GM12878 (cell line): ENCODE measurements around the gene CADM2. TPM values are rescaled to one million over a fixed set of nuclear protein-coding genes. Genes with fewer than 3 reads are reported as not detected.

ENCODE experiments used
- ATAC-seq: fragments of 200-7000 bp; cut with Tn5 transposase; 3 replicates; pipeline ENCODE4 v1.9.1; 2020; ENCODE audit warnings: mild to moderate bottlenecking, moderate library complexity
- BruUV-seq: library from RNA; stranded (reverse); fragments of 400-500 nt; replicated peaks from 2 replicates; lab custom pipeline; 2021; lab: Mats Ljungman, UMichigan
- CTCF ChIA-PET: fragments of 300-600 bp; sonication (Branson Sonifier 250); formaldehyde crosslinking; extraction: SDS; loops from one replicate; lab custom pipeline; 2021; ENCODE audit warnings: inconsistent platforms; lab: Yijun Ruan, JAX
- POLR2A ChIA-PET: fragments of 350-600 bp; formaldehyde crosslinking; extraction: SDS; loops from one replicate; lab custom pipeline; 2021; ENCODE audit warnings: inconsistent platforms; lab: Charles Lee
- RAD21 ChIA-PET: fragments of 300-600 bp; sonication (Branson Sonifier 250); formaldehyde crosslinking; loops from one replicate; lab custom pipeline; 2023; ENCODE audit warnings: antibody characterized with exemption; ENCODE audit not compliant: unreplicated experiment; lab: Charles Lee
- SMC1A ChIA-PET: fragments of 300-600 bp; sonication (Branson Sonifier 250); formaldehyde crosslinking; loops from one replicate; lab custom pipeline; 2023; ENCODE audit not compliant: unreplicated experiment, uncharacterized antibody; lab: Charles Lee
- DNase-seq: peaks from one replicate; pipeline ENCODE4 v3.0.0-alpha.2; 2011; ENCODE audit warnings: low read depth, low spot score
- FAIRE-seq: peaks from 3 replicates; lab custom pipeline; 2011; peaks lifted over from hg19 to GRCh38; lab: Jason Lieb, UNC
- H2AFZ ChIP-seq: 2 replicates; pipeline ENCODE4 v1.6.0; 2011; ENCODE audit warnings: low read depth, low read length, control low read depth; ENCODE audit not compliant: control insufficient read depth
- H3K27ac ChIP-seq: 2 replicates; pipeline ENCODE4 v1.5.1; 2011; ENCODE audit warnings: control low read depth; ENCODE audit not compliant: control insufficient read depth, insufficient read depth
- H3K27me3 ChIP-seq, 2 experiments: replicated peaks in 1 of 2; 2 replicates each; pipeline versions ENCODE4 v1.6.0 to v1.6.1; 2011; ENCODE audit warnings: low read length in 1 of 2; ENCODE audit not compliant: control insufficient read depth in 2 of 2, insufficient read depth in 2 of 2
- H3K36me3 ChIP-seq, 2 experiments: 2 replicates each; pipeline ENCODE4 v1.5.1; 2011; ENCODE audit warnings: low read length in 1 of 2; ENCODE audit not compliant: control insufficient read depth in 2 of 2, insufficient read depth in 2 of 2
- H3K4me1 ChIP-seq: 2 replicates; pipeline ENCODE4 v1.6.1; 2011; ENCODE audit warnings: mild to moderate bottlenecking, low read length, moderate library complexity, mixed read lengths; ENCODE audit not compliant: control insufficient read depth, insufficient read depth
- H3K4me2 ChIP-seq: 2 replicates; pipeline ENCODE4 v1.6.0; 2011; ENCODE audit warnings: control low read depth; ENCODE audit not compliant: control insufficient read depth, insufficient read depth
- H3K4me3 ChIP-seq: fragments of 200-600 bp; sonication (generic); 2 replicates; pipeline ENCODE4 v1.5.1; 2016
- H3K79me2 ChIP-seq: 2 replicates; pipeline ENCODE4 v1.6.0; 2011; ENCODE audit warnings: low read length; ENCODE audit not compliant: control insufficient read depth, insufficient read depth
- H3K9ac ChIP-seq: 2 replicates; pipeline ENCODE4 v1.8.0; 2011; ENCODE audit warnings: low read length, control low read depth, mixed read lengths; ENCODE audit not compliant: control insufficient read depth, insufficient read depth
- H3K9me3 ChIP-seq: replicated peaks from 3 replicates; pipeline ENCODE4 v1.5.1; 2011; ENCODE audit warnings: mild to moderate bottlenecking, low read length; ENCODE audit not compliant: control insufficient read depth, insufficient read depth
- H4K20me1 ChIP-seq: 2 replicates; pipeline ENCODE4 v1.6.0; 2011; ENCODE audit not compliant: control insufficient read depth, insufficient read depth
- BHLHE40 ChIP-seq, 2 experiments: fragments of 450-650 bp in 1 of 2; IDR thresholded peaks; 2 replicates each; pipeline ENCODE4 v1.6.1; 2011 to 2017; ENCODE audit warnings: low read depth in 2 of 2, borderline replicate concordance in 1 of 2, improper control_type of control experiment in 1 of 2, low read length in 1 of 2, mild to moderate bottlenecking in 1 of 2
- CHD4 ChIP-seq: fragments of 200-600 bp; sonication (generic); IDR thresholded peaks from 2 replicates; pipeline ENCODE4 v1.6.1; 2016; ENCODE audit warnings: mild to moderate bottlenecking
- FOXM1 ChIP-seq: IDR thresholded peaks from 2 replicates; pipeline ENCODE4 v1.6.1; 2012; ENCODE audit warnings: low read depth, mild to moderate bottlenecking, inconsistent platforms, low read length, moderate library complexity
- GATAD2B ChIP-seq: fragments of 450-650 bp; conservative IDR thresholded peaks from 2 replicates; pipeline ENCODE4 v1.6.1; 2017; ENCODE audit warnings: low read depth, mild to moderate bottlenecking, moderate library complexity
- JUNB ChIP-seq: IDR thresholded peaks from 2 replicates; pipeline ENCODE4 v1.6.1; 2016; ENCODE audit warnings: antibody characterized with exemption, mild to moderate bottlenecking
- PAX5 ChIP-seq: IDR thresholded peaks from 2 replicates; pipeline ENCODE4 v1.6.1; 2011; ENCODE audit warnings: low read depth, low read length, borderline replicate concordance
- PAX8 ChIP-seq: fragments of 450-650 bp; IDR thresholded peaks from 2 replicates; pipeline ENCODE4 v1.6.1; 2017; ENCODE audit warnings: mild to moderate bottlenecking, moderate library complexity
- SIN3A ChIP-seq: IDR thresholded peaks from 2 replicates; pipeline ENCODE4 v1.6.1; 2012; ENCODE audit warnings: low read depth, low read length, improper control_type of control experiment
- TCF7 ChIP-seq: IDR thresholded peaks from 2 replicates; pipeline ENCODE4 v1.6.1; 2014; ENCODE audit warnings: antibody characterized with exemption, borderline replicate concordance
- WGBS: methylation state at CpG from one replicate; pipeline ENCODE4 v1.1.6; 2016; ENCODE audit warnings: low lambda C conversion rate; ENCODE audit not compliant: insufficient replicate concordance, insufficient coverage; ENCODE audit errors: missing lambda C conversion rate; 5-methylcytosine and 5-hydroxymethylcytosine counted together
- in situ Hi-C: fragments of 300-500 bp; cut with MboI; formaldehyde crosslinking; loops from 9 replicates; pipeline ENCODE4 v1.14.3; 2018; ENCODE audit warnings: mixed read lengths
- intact Hi-C: fragments of 100-400 bp; cut with micrococcal nuclease; formaldehyde crosslinking; loops from one replicate; pipeline ENCODE4 v1.14.2; 2022; ENCODE audit not compliant: unreplicated experiment
- polyA plus RNA-seq, 11 experiments: library from polyadenylated mRNA; depleted of rRNA in 4 of 11; unstranded in 6 of 11; stranded (reverse) in 5 of 11; fragments of >200 nt; fragmentation: Nextera tagmentation in 4 of 11; fragmentation: Illumina TruSeq in 1 of 11; extraction: Ambion mirVana in 4 of 11; extraction: Trizol in 1 of 11; gene quantifications; 1 replicate in 1 of 11; 2 replicates in 10 of 11; pipeline versions ENCODE4 v1.2.1 to v1.2.3, GENCODE V29; 2011 to 2016; ENCODE audit warnings: inconsistent platforms in 2 of 11, missing spikeins in 2 of 11, low read depth in 1 of 11
- total RNA-seq, 4 experiments: library from RNA; depleted of rRNA in 3 of 4; stranded (reverse); fragments of >200 nt in 3 of 4; fragmentation: Illumina TruSeq in 1 of 4; extraction: Trizol in 1 of 4; gene quantifications; 2 replicates each; pipeline versions ENCODE4 v1.2.1 to v1.2.3, GENCODE V29; 2013 to 2021
- TF ChIP-seq, protein P1 (sequence below): fragments of 450-650 bp; IDR thresholded peaks from 2 replicates; pipeline ENCODE4 v1.6.1; 2017; ENCODE audit warnings: antibody characterized with exemption, mild to moderate bottlenecking, moderate library complexity

The CADM2 gene
- total and polyA plus RNA-seq, 10 of the 15 experiments (the other 5 are each of a cell fraction or from before 2014, with no cell fraction given): 0.13 TPM; not detected in 9

GRCh38 chr3:85251766-85252165 is 293.0 kb downstream of the CADM2 start:
- Histone ChIP-seq H3K9ac (no peak overlapping the region), H3K27me3 (no peaks in the 10 kb centered on the region), H3K36me3 (no peaks in the 10 kb centered on the region), H3K4me2 (no peak overlapping the region), H3K4me1 (no peaks in the 10 kb centered on the region), H3K4me3 (no peak overlapping the region), H2AFZ (no peak overlapping the region), H3K27ac (no peak overlapping the region), H3K9me3 (no peaks in the 10 kb centered on the region)
- FAIRE-seq: no peak
- BruUV-seq: no TSS peak
- in situ Hi-C loops: no loop called here
- 37% methylated on average over 1 of the region's 1 CpG for WGBS
- DNase-seq: no peak
- SMC1A ChIA-PET: no interaction called here
- no peak for ATAC-seq
- CTCF ChIA-PET: no interaction called here
- TF ChIP-seq JUNB (no peak), PAX8 (no peak), SIN3A (no peak), BHLHE40 (IDR thresholded peaks at IDR 0.05; ENCODE audit: borderline replicate concordance in 1 of 2, low read depth in 2 of 2, low read length in 1 of 2) (no peak), CHD4 (no peak), FOXM1 (no peak), TCF7 (no peak), GATAD2B (no peak), PAX5 (no peak)
- TF ChIP-seq, protein P1, sequence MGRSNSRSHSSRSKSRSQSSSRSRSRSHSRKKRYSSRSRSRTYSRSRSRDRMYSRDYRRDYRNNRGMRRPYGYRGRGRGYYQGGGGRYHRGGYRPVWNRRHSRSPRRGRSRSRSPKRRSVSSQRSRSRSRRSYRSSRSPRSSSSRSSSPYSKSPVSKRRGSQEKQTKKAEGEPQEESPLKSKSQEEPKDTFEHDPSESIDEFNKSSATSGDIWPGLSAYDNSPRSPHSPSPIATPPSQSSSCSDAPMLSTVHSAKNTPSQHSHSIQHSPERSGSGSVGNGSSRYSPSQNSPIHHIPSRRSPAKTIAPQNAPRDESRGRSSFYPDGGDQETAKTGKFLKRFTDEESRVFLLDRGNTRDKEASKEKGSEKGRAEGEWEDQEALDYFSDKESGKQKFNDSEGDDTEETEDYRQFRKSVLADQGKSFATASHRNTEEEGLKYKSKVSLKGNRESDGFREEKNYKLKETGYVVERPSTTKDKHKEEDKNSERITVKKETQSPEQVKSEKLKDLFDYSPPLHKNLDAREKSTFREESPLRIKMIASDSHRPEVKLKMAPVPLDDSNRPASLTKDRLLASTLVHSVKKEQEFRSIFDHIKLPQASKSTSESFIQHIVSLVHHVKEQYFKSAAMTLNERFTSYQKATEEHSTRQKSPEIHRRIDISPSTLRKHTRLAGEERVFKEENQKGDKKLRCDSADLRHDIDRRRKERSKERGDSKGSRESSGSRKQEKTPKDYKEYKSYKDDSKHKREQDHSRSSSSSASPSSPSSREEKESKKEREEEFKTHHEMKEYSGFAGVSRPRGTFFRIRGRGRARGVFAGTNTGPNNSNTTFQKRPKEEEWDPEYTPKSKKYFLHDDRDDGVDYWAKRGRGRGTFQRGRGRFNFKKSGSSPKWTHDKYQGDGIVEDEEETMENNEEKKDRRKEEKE: no peak
- TF ChIP-seq, all 136 proteins: peak for 0
- ChIA-PET POLR2A (no interaction called here), RAD21 (no interaction called here)
- Histone ChIP-seq H4K20me1 (no peaks in the 10 kb centered on the region), H3K79me2 (no peaks in the 10 kb centered on the region)
- intact Hi-C loops: no loop called here
